Right kidney (tissue), 9 donors: ENCODE data around the gene NOTCH3.

ENCODE experiments used
- DNase-seq: peaks from one replicate; pipeline ENCODE4 v3.0.0-alpha.2; 2016
- long read RNA-seq, 8 donors: transcript quantifications; one replicate each; lab custom pipeline, GENCODE V29; 2026

NOTCH3 gene
- long read RNA-seq, donor 1, partial matches to known transcripts: 0 of 3 reads
- long read RNA-seq, donor 1, other reads (novel, unspliced or antisense): 0 of 3 reads
- long read RNA-seq, donor 2: 0 reads
- long read RNA-seq, donor 3, partial matches to known transcripts: 0 of 1 reads
- long read RNA-seq, donor 3, other reads (novel, unspliced or antisense): 0 of 1 reads
- long read RNA-seq, donor 4, partial matches to known transcripts: 12 of 15 reads
- long read RNA-seq, donor 4, other reads (novel, unspliced or antisense): 0 of 15 reads
- long read RNA-seq, donor 5, full-length matches to known transcripts: 3 of 9 reads
- long read RNA-seq, donor 5, partial matches to known transcripts: 6 of 9 reads
- long read RNA-seq, donor 5, other reads (novel, unspliced or antisense): 0 of 9 reads
- long read RNA-seq, donor 6, full-length matches to known transcripts: 1 of 10 reads
- long read RNA-seq, donor 6, partial matches to known transcripts: 9 of 10 reads
- long read RNA-seq, donor 6, other reads (novel, unspliced or antisense): 0 of 10 reads
- long read RNA-seq, donor 7: 0 reads
- long read RNA-seq, donor 8, full-length matches to known transcripts: 2 of 2 reads
- long read RNA-seq, donor 8, partial matches to known transcripts: 0 of 2 reads
- long read RNA-seq, donor 8, other reads (novel, unspliced or antisense): 0 of 2 reads

GRCh38 chr19:15200553-15201364 lies at the start of gene NOTCH3:
NOTCH3 (minus strand) TSS chr19:15200995; CDS start chr19:15200905, 90 bp downstream.
- DNase-seq: no peak

- DNase-seq: no peak
Observed at GRCh38 chr19:15250640-15250993, 49.8 kb upstream of the NOTCH3 start.

- DNase-seq: peak; percentile 67
Observed at GRCh38 chr19:15249972-15250639, 49.3 kb upstream of the NOTCH3 start.

- DNase-seq: no peak
Observed at GRCh38 chr19:15249528-15249874, 48.7 kb upstream of the NOTCH3 start.

GRCh38 chr19:15248648-15249527 lies 48.1 kb upstream of the NOTCH3 start:
- no peak for DNase-seq

- no peak for DNase-seq
Observed at GRCh38 chr19:15248106-15248505, 47.3 kb upstream of the NOTCH3 start.

- no peak for DNase-seq
Observed at GRCh38 chr19:15247107-15248014, 46.6 kb upstream of the NOTCH3 start.

- DNase-seq: no peak
Observed at GRCh38 chr19:15246198-15246481, 45.3 kb upstream of the NOTCH3 start.

- DNase-seq: no peak
Observed at GRCh38 chr19:15245370-15246197, 44.8 kb upstream of the NOTCH3 start.

- no peak for DNase-seq
Observed at GRCh38 chr19:15244808-15245207, 44.0 kb upstream of the NOTCH3 start.

- DNase-seq: no peak
Observed at GRCh38 chr19:15244106-15244803, 43.5 kb upstream of the NOTCH3 start.

GRCh38 chr19:15243236-15243957 lies 42.6 kb upstream of the NOTCH3 start:
- no peak for DNase-seq

- DNase-seq: no peak
Observed at GRCh38 chr19:15241259-15241910, 40.6 kb upstream of the NOTCH3 start.

GRCh38 chr19:15240515-15240914 lies 39.7 kb upstream of the NOTCH3 start:
- no peak for DNase-seq

GRCh38 chr19:15239337-15239949 lies 38.6 kb upstream of the NOTCH3 start:
- no peak for DNase-seq

GRCh38 chr19:15238639-15239155 lies 37.9 kb upstream of the NOTCH3 start:
- DNase-seq: no peak
